GM12864 (cell line): ENCODE measurements around the gene NOD1.

Experiments
- DNase-seq: peaks from one replicate; pipeline ENCODE4 v3.0.0-alpha.2; 2011; ENCODE audit warnings: low read depth
- H3K4me3 ChIP-seq: 2 replicates; pipeline ENCODE4 v1.5.1; 2011; ENCODE audit warnings: mild to moderate bottlenecking, low read depth, low read length, control low read depth
- TF ChIP-seq, protein P1 (sequence below): IDR thresholded peaks from 2 replicates; pipeline ENCODE4 v1.5.1; 2011; ENCODE audit warnings: low read depth, mild to moderate bottlenecking, moderate library complexity, low read length, control low read depth, inconsistent platforms; ENCODE audit errors: missing control alignments

The NOD1 gene

DNA sequence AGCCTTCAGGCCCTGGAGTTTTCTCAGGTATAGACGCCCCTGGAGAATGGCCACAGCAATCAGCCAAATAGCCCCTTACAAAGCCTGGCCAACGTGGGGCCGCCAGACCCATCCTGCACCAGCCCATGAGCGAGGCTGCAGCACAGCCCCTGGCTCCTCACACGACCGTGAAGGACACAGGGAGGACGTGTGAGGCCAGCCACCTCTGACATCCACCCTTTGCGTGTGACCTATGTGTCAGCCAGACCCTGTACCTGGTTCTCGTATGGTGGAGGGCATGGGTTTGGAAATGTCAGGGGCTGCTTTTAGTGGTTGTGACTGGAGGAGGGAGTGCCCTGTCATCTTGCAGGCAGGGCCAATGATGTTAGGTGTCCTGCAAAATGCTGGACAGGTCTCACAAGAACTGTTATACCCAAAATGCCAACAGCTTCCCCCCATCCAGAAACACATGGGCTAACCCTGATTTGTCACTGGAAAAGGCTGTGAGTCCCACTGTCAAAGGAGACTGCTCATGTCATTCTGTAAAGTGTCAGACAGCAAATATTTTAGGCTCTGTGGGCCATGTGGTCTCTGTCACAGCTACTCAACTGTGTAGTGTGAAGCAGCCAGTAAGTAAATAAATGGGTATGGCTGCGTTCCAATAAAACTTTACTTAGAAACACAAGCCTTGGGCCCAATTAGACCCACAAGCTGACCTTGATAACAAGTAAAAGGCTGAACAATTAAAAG, 30.0 kb downstream of the NOD1 start:
- TF ChIP-seq, protein P1, sequence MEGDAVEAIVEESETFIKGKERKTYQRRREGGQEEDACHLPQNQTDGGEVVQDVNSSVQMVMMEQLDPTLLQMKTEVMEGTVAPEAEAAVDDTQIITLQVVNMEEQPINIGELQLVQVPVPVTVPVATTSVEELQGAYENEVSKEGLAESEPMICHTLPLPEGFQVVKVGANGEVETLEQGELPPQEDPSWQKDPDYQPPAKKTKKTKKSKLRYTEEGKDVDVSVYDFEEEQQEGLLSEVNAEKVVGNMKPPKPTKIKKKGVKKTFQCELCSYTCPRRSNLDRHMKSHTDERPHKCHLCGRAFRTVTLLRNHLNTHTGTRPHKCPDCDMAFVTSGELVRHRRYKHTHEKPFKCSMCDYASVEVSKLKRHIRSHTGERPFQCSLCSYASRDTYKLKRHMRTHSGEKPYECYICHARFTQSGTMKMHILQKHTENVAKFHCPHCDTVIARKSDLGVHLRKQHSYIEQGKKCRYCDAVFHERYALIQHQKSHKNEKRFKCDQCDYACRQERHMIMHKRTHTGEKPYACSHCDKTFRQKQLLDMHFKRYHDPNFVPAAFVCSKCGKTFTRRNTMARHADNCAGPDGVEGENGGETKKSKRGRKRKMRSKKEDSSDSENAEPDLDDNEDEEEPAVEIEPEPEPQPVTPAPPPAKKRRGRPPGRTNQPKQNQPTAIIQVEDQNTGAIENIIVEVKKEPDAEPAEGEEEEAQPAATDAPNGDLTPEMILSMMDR, result no peak
- DNase-seq, result no peak

GRCh38 chr7:30447466-30447865, 31.1 kb downstream of the NOD1 start:
- no peak for DNase-seq
- TF ChIP-seq, protein P1, result no peak
- H3K4me3 ChIP-seq, result no peak overlapping the region

More for the DNA sequence above, 30.0 kb downstream of the NOD1 start:
- H3K4me3 ChIP-seq, result no peak overlapping the region

GRCh38 chr7:30446266-30446665, 32.3 kb downstream of the NOD1 start:
- H3K4me3 ChIP-seq, result no peak overlapping the region
- TF ChIP-seq, protein P1, result no peak

GRCh38 chr7:30445770-30446169, 32.8 kb downstream of the NOD1 start:
- TF ChIP-seq, protein P1, result peak; percentile 72
- DNase-seq, result peak; percentile 77
- no peak overlapping the region for H3K4me3 ChIP-seq

More at GRCh38 chr7:30446266-30446665, 32.3 kb downstream of the NOD1 start:
- no peak for DNase-seq

GRCh38 chr7:30437823-30438574, 40.6 kb downstream of the NOD1 start:
- H3K4me3 ChIP-seq, result no peak overlapping the region
- DNase-seq, result no peak
- TF ChIP-seq, protein P1, result no peak

- TF ChIP-seq, protein P1, result no peak
- H3K4me3 ChIP-seq, result no peak overlapping the region
- no peak for DNase-seq
Measured at GRCh38 chr7:30436518-30436917, 42.1 kb downstream of the NOD1 start.

DNA sequence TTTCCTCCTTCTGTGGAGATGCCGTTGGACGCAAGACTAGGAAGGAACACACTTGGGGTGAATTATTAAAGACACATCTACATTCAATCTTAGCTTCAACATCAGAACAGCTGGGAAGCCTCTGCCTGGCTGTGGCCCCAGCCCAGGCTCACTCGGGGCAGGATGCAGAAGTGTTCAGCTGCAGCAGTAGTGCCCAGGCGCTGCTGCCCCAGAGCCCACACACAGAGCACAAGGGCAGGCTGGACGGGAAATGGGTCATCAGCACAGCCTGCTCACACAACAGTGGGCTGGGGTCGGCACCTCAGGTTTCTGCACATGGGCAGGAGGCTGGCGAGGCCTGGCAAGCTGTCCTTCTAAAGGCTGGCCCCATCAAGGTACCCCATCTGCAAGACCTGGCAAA, 42.5 kb downstream of the NOD1 start:
- no peak for DNase-seq
- TF ChIP-seq, protein P1, result no peak
- no peak overlapping the region for H3K4me3 ChIP-seq
